Brain pericyte (primary cell): ENCODE data around the gene KRTAP5-6.

Experiments used
- DNase-seq: peaks from one replicate; pipeline ENCODE4 v3.0.0-alpha.2; 2012; ENCODE audit warnings: low read depth, low spot score

Gene KRTAP5-6

GRCh38 chr11:1696608-1697570, at the start of gene KRTAP5-6:
Gene KRTAP5-6 (plus strand): TSS chr11:1697195. CDS start chr11:1697246, 51 bp downstream.
- no peak for DNase-seq

GRCh38 chr11:1647901-1648652, 48.9 kb upstream of the KRTAP5-6 start:
- DNase-seq = no peak

GRCh38 chr11:1648653-1649420, 48.2 kb upstream of the KRTAP5-6 start:
- DNase-seq = no peak

- no peak for DNase-seq
Measured at GRCh38 chr11:1650034-1650917, 46.7 kb upstream of the KRTAP5-6 start.

- no peak for DNase-seq
Measured at GRCh38 chr11:1650918-1651262, 46.1 kb upstream of the KRTAP5-6 start.

- DNase-seq = no peak
Measured at GRCh38 chr11:1651411-1651980, 45.5 kb upstream of the KRTAP5-6 start.

- no peak for DNase-seq
Measured at GRCh38 chr11:1652026-1652425, 45.0 kb upstream of the KRTAP5-6 start.

- no peak for DNase-seq
Measured at GRCh38 chr11:1652442-1652770, 44.6 kb upstream of the KRTAP5-6 start.

GRCh38 chr11:1652771-1653540, 44.0 kb upstream of the KRTAP5-6 start:
- no peak for DNase-seq

GRCh38 chr11:1653541-1654387, 43.2 kb upstream of the KRTAP5-6 start:
- no peak for DNase-seq

- DNase-seq = no peak
Measured at GRCh38 chr11:1654388-1655167, 42.4 kb upstream of the KRTAP5-6 start.

- no peak for DNase-seq
Measured at GRCh38 chr11:1655168-1656060, 41.6 kb upstream of the KRTAP5-6 start.

- no peak for DNase-seq
Measured at GRCh38 chr11:1656061-1656441, 40.9 kb upstream of the KRTAP5-6 start.

GRCh38 chr11:1656670-1657069, 40.3 kb upstream of the KRTAP5-6 start:
- no peak for DNase-seq

GRCh38 chr11:1659506-1659905, 37.5 kb upstream of the KRTAP5-6 start:
- no peak for DNase-seq

GRCh38 chr11:1660111-1660867, 36.7 kb upstream of the KRTAP5-6 start:
- no peak for DNase-seq
